ENCODE data around the gene PLCL2. TPM values are rescaled to one million over a fixed set of nuclear protein-coding genes. Genes with fewer than 3 reads are reported as not detected.

PLCL2 gene
- total RNA-seq, 1 donor from 2014 or later, result 12.8 TPM

DNA sequence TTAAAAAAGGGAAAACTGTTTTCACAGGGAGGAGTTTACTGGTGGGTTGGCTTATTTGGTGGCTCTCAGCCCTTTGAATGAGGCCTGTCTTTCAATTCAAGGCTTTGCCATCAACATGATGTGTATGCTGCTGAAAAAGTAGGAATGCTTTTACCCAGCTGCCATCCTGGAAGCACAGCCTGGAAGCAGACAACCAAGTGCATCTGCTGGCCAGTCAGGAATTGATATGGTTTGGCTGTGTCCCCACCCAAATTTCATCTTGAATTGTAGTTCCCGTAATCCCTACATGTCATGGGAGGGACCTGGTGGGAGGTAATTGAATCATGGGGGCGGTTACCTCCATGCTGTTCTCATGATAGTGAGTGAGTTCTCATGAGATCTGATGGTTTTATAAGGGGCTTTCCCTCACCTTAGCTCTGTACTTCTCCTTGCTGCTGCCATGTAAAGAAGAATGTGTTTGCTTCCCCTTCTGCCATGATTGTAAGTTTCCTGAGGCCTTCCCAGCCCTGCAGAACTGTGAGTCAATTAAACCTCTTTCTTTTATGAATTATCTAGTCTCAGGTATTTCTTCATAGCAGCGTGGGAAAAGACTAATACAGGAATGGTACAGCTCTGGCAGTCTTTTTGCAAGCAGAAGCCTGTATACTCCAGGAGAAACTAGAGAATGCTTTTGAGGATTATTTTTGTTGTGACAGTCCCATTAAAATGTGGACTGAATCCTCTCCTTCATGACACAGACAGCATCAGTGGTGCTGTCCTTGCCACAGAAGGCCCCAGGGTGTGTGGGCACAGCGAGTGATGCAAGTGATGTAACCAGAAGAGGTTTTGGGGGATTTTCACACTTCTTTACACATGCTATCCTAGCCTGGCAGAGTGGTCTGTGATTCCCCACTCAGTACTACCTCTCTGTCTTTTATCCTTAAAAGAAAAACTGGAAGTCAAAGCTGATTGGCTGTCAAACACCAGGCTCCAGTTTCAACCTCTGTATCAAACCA, 20.0 kb downstream of the PLCL2 start:
- Mint-ChIP-seq H3K27ac (no peak overlapping the region), H3K4me3 (ENCODE audit: low read depth) (no peak overlapping the region), H3K4me1 (ENCODE audit: low read depth) (peaks cover 68% of the 10 kb centered on the region), H3K9me3 (no peaks in the 10 kb centered on the region), H3K36me3 (ENCODE audit: low read depth) (peaks cover 16% of the 10 kb centered on the region), H3K27me3 (ENCODE audit: low read depth) (no peaks in the 10 kb centered on the region)
- intact Hi-C loops (cut with micrococcal nuclease), result no loop called here
- no peak for DNase-seq (ENCODE audit: low spot score)

GRCh38 chr3:16905704-16906103, 20.9 kb downstream of the PLCL2 start:
- DNase-seq (ENCODE audit: low spot score), result no peak
- no peaks in the 10 kb centered on the region for H3K9me3 Mint-ChIP-seq
- H3K27ac Mint-ChIP-seq, result no peak overlapping the region
- no peaks in the 10 kb centered on the region for H3K27me3 Mint-ChIP-seq (ENCODE audit: low read depth)
- intact Hi-C loops (cut with micrococcal nuclease), result loop anchor here (2.0 kb wide), 1 partner anchor 17 kb away; no protein-coding TSS in a partner anchor
- peaks cover 70% of the 10 kb centered on the region for H3K4me1 Mint-ChIP-seq (ENCODE audit: low read depth)
- peaks cover 26% of the 10 kb centered on the region for H3K36me3 Mint-ChIP-seq (ENCODE audit: low read depth)
- no peak overlapping the region for H3K4me3 Mint-ChIP-seq (ENCODE audit: low read depth)

DNA sequence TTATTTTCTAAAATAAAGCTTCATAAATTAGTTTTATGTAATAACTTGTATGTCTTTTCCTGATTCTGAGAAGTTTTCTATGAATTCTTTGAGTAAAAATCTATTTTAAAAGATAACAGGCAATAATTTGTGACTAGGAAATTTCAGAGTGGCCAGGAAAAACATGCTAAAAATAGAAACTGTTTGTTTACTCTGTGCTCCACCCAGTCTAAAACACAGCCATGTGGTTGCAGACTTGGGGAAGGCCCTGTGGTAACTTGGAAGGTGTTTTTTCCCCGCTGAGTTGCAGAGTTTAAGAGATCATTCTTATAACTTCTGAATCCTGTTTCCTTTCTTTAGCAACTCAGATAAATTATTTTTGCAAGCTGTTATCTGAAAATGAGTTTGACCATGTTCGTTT, 21.9 kb downstream of the PLCL2 start:
- DNase-seq (ENCODE audit: low spot score), result no peak
- Mint-ChIP-seq H3K9me3 (no peaks in the 10 kb centered on the region), H3K4me3 (ENCODE audit: low read depth) (no peak overlapping the region), H3K4me1 (ENCODE audit: low read depth) (peaks cover 60% of the 10 kb centered on the region), H3K36me3 (ENCODE audit: low read depth) (peaks cover 27% of the 10 kb centered on the region), H3K27me3 (ENCODE audit: low read depth) (no peaks in the 10 kb centered on the region), H3K27ac (no peak overlapping the region)
- intact Hi-C loops (cut with micrococcal nuclease), result loop anchor here (2.0 kb wide), 1 partner anchor 18 kb away; no protein-coding TSS in a partner anchor

DNA sequence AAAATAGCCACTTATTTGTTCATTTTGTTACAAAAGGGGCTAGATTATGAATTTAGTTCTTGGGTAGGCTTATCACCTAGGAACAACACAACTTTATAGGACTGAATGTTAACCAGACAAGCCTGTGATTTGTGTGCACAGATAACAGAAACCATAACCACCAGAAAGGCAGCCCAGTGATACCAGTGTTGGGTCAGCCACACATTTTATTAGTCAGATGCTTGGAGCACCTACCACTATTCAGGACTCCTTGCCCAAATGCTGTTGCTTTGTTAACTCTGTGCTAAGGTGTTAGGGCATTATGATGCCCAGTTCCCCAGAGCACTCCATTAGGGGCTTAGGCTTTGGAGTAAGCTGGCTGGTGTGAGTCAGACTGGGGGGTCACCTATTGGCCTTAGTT, 22.5 kb downstream of the PLCL2 start:
- peaks cover 56% of the 10 kb centered on the region for H3K4me1 Mint-ChIP-seq (ENCODE audit: low read depth)
- no peaks in the 10 kb centered on the region for H3K27me3 Mint-ChIP-seq (ENCODE audit: low read depth)
- no peak overlapping the region for H3K27ac Mint-ChIP-seq
- no peak overlapping the region for H3K4me3 Mint-ChIP-seq (ENCODE audit: low read depth)
- no peaks in the 10 kb centered on the region for H3K9me3 Mint-ChIP-seq
- intact Hi-C loops (cut with micrococcal nuclease), result loop anchor here (2.0 kb wide), 1 partner anchor 18 kb away; no protein-coding TSS in a partner anchor
- H3K36me3 Mint-ChIP-seq (ENCODE audit: low read depth), result peaks cover 27% of the 10 kb centered on the region
- DNase-seq (ENCODE audit: low spot score), result no peak

GRCh38 chr3:16908016-16908807, 23.5 kb downstream of the PLCL2 start:
- Mint-ChIP-seq H3K27me3 (ENCODE audit: low read depth) (no peaks in the 10 kb centered on the region), H3K36me3 (ENCODE audit: low read depth) (peaks cover 32% of the 10 kb centered on the region), H3K9me3 (no peaks in the 10 kb centered on the region), H3K27ac (no peak overlapping the region), H3K4me3 (ENCODE audit: low read depth) (no peak overlapping the region), H3K4me1 (ENCODE audit: low read depth) (peaks cover 59% of the 10 kb centered on the region)
- intact Hi-C loops (cut with micrococcal nuclease), result no loop called here
- DNase-seq (ENCODE audit: low spot score), result no peak

GRCh38 chr3:16908896-16909295, 24.1 kb downstream of the PLCL2 start:
- Mint-ChIP-seq H3K36me3 (ENCODE audit: low read depth) (peaks cover 30% of the 10 kb centered on the region), H3K9me3 (no peaks in the 10 kb centered on the region), H3K4me3 (ENCODE audit: low read depth) (no peak overlapping the region), H3K27ac (no peak overlapping the region), H3K4me1 (ENCODE audit: low read depth) (peaks cover 55% of the 10 kb centered on the region), H3K27me3 (ENCODE audit: low read depth) (no peaks in the 10 kb centered on the region)
- no peak for DNase-seq (ENCODE audit: low spot score)
- intact Hi-C loops (cut with micrococcal nuclease), result no loop called here

DNA sequence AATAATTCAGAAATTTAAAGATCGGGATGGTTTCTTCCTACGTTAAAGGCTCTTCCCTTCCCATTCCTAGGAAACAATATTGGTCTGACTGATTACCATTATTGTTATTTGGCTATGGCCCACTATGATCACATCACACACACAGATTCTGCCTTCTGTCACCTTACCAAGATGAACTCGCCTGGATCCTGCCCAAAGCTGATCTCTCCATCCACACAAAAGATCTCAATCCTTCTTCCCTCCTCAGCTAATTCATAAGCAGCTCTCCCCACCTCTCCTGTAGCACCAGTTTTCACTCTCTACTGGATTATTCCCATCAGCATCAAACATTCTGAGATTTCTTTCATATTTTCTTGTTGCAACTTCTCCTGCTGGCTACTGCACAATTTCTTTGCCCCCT, 25.0 kb downstream of the PLCL2 start:
- Mint-ChIP-seq H3K9me3 (no peaks in the 10 kb centered on the region), H3K27ac (no peak overlapping the region), H3K27me3 (ENCODE audit: low read depth) (no peaks in the 10 kb centered on the region), H3K4me1 (ENCODE audit: low read depth) (peaks cover 48% of the 10 kb centered on the region), H3K36me3 (ENCODE audit: low read depth) (peaks cover 21% of the 10 kb centered on the region), H3K4me3 (ENCODE audit: low read depth) (no peak overlapping the region)
- DNase-seq (ENCODE audit: low spot score), result no peak
- intact Hi-C loops (cut with micrococcal nuclease), result no loop called here

DNA sequence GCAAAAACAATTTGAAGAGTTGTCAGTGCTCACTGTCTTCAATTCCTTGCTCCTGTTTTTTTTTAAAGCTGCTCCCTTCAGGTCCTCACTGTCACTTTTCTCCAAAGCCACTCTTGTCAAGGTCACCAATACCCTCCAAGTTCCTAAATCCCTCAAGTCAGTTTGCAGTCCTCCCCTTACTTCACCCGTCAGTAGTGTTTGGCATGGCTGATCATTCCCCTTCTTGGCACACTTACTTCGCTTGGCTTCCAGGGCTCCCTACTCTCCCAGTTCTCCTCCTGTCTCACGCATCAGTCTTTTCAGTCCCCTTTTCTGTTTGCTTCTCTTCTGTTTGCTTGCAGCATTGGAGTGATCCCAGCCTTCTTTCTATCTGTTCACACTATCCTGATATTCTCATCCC, 25.5 kb downstream of the PLCL2 start:
- H3K27ac Mint-ChIP-seq, result no peak overlapping the region
- no peaks in the 10 kb centered on the region for H3K27me3 Mint-ChIP-seq (ENCODE audit: low read depth)
- no peak overlapping the region for H3K4me3 Mint-ChIP-seq (ENCODE audit: low read depth)
- DNase-seq (ENCODE audit: low spot score), result no peak
- intact Hi-C loops (cut with micrococcal nuclease), result no loop called here
- peaks cover 44% of the 10 kb centered on the region for H3K4me1 Mint-ChIP-seq (ENCODE audit: low read depth)
- no peaks in the 10 kb centered on the region for H3K9me3 Mint-ChIP-seq
- H3K36me3 Mint-ChIP-seq (ENCODE audit: low read depth), result peaks cover 20% of the 10 kb centered on the region

DNA sequence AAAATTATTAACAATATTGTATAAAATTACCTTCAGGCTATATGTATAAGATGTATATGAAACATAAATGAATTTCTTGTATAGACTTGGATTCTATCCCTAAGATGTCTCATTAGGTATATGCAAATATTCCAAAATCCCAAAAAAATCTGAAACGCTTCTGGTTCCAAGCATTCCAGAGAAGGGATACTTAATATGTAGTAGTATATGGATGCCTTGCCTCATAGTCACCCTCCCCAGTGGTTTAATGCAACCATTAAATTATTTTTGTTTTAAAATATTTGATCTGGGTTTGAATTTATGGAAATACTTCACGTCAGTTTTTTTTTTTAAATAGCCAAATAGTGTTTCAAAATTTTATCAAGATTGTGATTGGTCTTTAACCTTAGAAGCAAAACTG, 27.2 kb downstream of the PLCL2 start:
- peaks cover 39% of the 10 kb centered on the region for H3K4me1 Mint-ChIP-seq (ENCODE audit: low read depth)
- intact Hi-C loops (cut with micrococcal nuclease), result no loop called here
- no peak for DNase-seq (ENCODE audit: low spot score)
- H3K27me3 Mint-ChIP-seq (ENCODE audit: low read depth), result no peaks in the 10 kb centered on the region
- no peak overlapping the region for H3K4me3 Mint-ChIP-seq (ENCODE audit: low read depth)
- no peaks in the 10 kb centered on the region for H3K9me3 Mint-ChIP-seq
- H3K36me3 Mint-ChIP-seq (ENCODE audit: low read depth), result peaks cover 20% of the 10 kb centered on the region
- no peak overlapping the region for H3K27ac Mint-ChIP-seq

GRCh38 chr3:16912400-16913263, 27.9 kb downstream of the PLCL2 start:
- no peak overlapping the region for H3K27ac Mint-ChIP-seq
- no peaks in the 10 kb centered on the region for H3K9me3 Mint-ChIP-seq
- no peak overlapping the region for H3K4me3 Mint-ChIP-seq (ENCODE audit: low read depth)
- H3K36me3 Mint-ChIP-seq (ENCODE audit: low read depth), result peaks cover 20% of the 10 kb centered on the region
- H3K4me1 Mint-ChIP-seq (ENCODE audit: low read depth), result peaks cover 39% of the 10 kb centered on the region
- no peaks in the 10 kb centered on the region for H3K27me3 Mint-ChIP-seq (ENCODE audit: low read depth)
- DNase-seq (ENCODE audit: low spot score), result no peak
- intact Hi-C loops (cut with micrococcal nuclease), result no loop called here

DNA sequence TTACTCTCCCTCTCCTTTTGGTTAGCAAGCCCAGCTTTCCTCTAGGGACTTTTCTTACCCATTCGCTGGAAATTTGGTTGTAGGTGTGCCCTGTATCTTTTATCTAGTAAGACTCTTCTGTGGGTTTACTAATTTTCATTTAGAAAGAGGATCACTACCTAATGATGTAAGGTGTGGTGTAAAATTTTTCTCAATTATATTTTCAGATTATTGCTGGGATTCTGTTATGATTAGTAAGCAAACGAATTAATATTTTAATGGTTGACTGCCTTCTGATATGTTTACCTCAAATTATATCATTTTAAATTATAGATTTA, 28.5 kb downstream of the PLCL2 start:
- intact Hi-C loops (cut with micrococcal nuclease), result no loop called here
- Mint-ChIP-seq H3K4me1 (ENCODE audit: low read depth) (peaks cover 42% of the 10 kb centered on the region), H3K27ac (no peak overlapping the region), H3K4me3 (ENCODE audit: low read depth) (no peak overlapping the region), H3K27me3 (ENCODE audit: low read depth) (no peaks in the 10 kb centered on the region), H3K36me3 (ENCODE audit: low read depth) (peaks cover 20% of the 10 kb centered on the region), H3K9me3 (no peaks in the 10 kb centered on the region)
- no peak for DNase-seq (ENCODE audit: low spot score)

GRCh38 chr3:16916840-16917239, 32.1 kb downstream of the PLCL2 start:
- Mint-ChIP-seq H3K27me3 (ENCODE audit: low read depth) (no peaks in the 10 kb centered on the region), H3K36me3 (ENCODE audit: low read depth) (peaks cover 8% of the 10 kb centered on the region), H3K4me1 (ENCODE audit: low read depth) (peaks cover 27% of the 10 kb centered on the region), H3K4me3 (ENCODE audit: low read depth) (no peak overlapping the region), H3K27ac (no peak overlapping the region), H3K9me3 (no peaks in the 10 kb centered on the region)
- no peak for DNase-seq (ENCODE audit: low spot score)
- intact Hi-C loops (cut with micrococcal nuclease), result no loop called here
